K562 (cell line): ENCODE data around the gene SF3B3. TPM values are rescaled to one million over a fixed set of nuclear protein-coding genes. Genes with fewer than 3 reads are reported as not detected.
A peak's percentile ranks its signal among the peaks of the same experiment; 100 is the strongest.

Experiments
- ATF7 ChIP-seq: fragments of 450-650 bp; IDR thresholded peaks from 2 replicates; pipeline ENCODE4 v1.7.1; 2014; ENCODE audit warnings: mild to moderate bottlenecking, moderate library complexity
- FOXJ2 ChIP-seq: fragments of 200-800 bp; sonication (Bioruptor generic); IDR thresholded peaks from 2 replicates; pipeline ENCODE4 v1.6.1; 2016; ENCODE audit warnings: missing genetic modification characterization, missing compliant biosample characterization
- FOXK1 ChIP-seq: sonication (generic); formaldehyde crosslinking; IDR thresholded peaks from 2 replicates; pipeline ENCODE4 v1.8.0; 2022; ENCODE audit warnings: missing genetic modification reagents, mild to moderate bottlenecking, borderline replicate concordance
- KLF6 ChIP-seq: fragments of 250-450 bp; sonication (Bioruptor Pico); IDR thresholded peaks from 2 replicates; pipeline ENCODE4 v1.4.0; 2020; ENCODE audit warnings: mild to moderate bottlenecking, moderate library complexity, borderline replicate concordance
- MIER1 ChIP-seq: fragments of 450-650 bp; IDR thresholded peaks from 2 replicates; pipeline ENCODE4 v1.6.1; 2016; ENCODE audit warnings: antibody characterized with exemption, mild to moderate bottlenecking, low read depth
- MTA2 ChIP-seq: fragments of 450-650 bp; IDR thresholded peaks from 2 replicates; pipeline ENCODE4 v1.6.1; 2016; ENCODE audit warnings: low read depth
- NRF1 ChIP-seq, 2 experiments: fragments of 450-650 bp; IDR thresholded peaks in 1 of 2; conservative IDR thresholded peaks in 1 of 2; 2 replicates each; pipeline ENCODE4 v1.6.1; 2014; ENCODE audit warnings: mild to moderate bottlenecking in 2 of 2
- PHF21A ChIP-seq: fragments of 450-650 bp; IDR thresholded peaks from 2 replicates; pipeline ENCODE4 v1.6.1; 2017; ENCODE audit warnings: low read depth, borderline replicate concordance
- POLR2A ChIP-seq: fragments of 450-650 bp; conservative IDR thresholded peaks from 2 replicates; pipeline ENCODE4 v1.6.1; 2016
- STAG1 ChIP-seq: sonication (generic); formaldehyde crosslinking; IDR thresholded peaks from 2 replicates; pipeline ENCODE4 v1.5.0; 2020; ENCODE audit warnings: missing genetic modification reagents, borderline replicate concordance
- ZC3H8 ChIP-seq: fragments of 450-650 bp; IDR thresholded peaks from 2 replicates; pipeline ENCODE4 v1.6.1; 2017
- ZKSCAN8 ChIP-seq: fragments of 200-800 bp; sonication (Bioruptor generic); IDR thresholded peaks from 2 replicates; pipeline ENCODE4 v1.6.1; 2016; ENCODE audit warnings: missing genetic modification characterization, missing compliant biosample characterization
- ZNF212 ChIP-seq: fragments of 450-650 bp; formaldehyde crosslinking; IDR thresholded peaks from 2 replicates; pipeline ENCODE4 v1.4.0; 2020; ENCODE audit warnings: mild to moderate bottlenecking
- ZNF766 ChIP-seq: fragments of 200-800 bp; sonication (Bioruptor generic); conservative IDR thresholded peaks from 2 replicates; pipeline ENCODE4 v1.6.1; 2016; ENCODE audit warnings: missing genetic modification characterization, missing compliant biosample characterization
- polyA plus RNA-seq, 8 experiments: library from polyadenylated mRNA; depleted of rRNA in 4 of 8; stranded (reverse) in 5 of 8; unstranded in 3 of 8; fragments of >200 nt; fragmentation: Nextera tagmentation in 2 of 8; fragmentation: Illumina TruSeq in 1 of 8; extraction: Ambion mirVana in 2 of 8; extraction: Trizol in 1 of 8; gene quantifications; 2 replicates each; pipeline versions ENCODE4 v1.2.1 to v1.2.3, GENCODE V29; 2011 to 2014; ENCODE audit warnings: inconsistent platforms in 1 of 8, missing spikeins in 1 of 8
- total RNA-seq, 7 experiments: library from RNA; depleted of rRNA in 6 of 7; stranded (reverse); fragments of >200 nt in 6 of 7; fragmentation: Illumina TruSeq in 2 of 7; extraction: Trizol in 2 of 7; gene quantifications; 2 replicates each; pipeline versions ENCODE4 v1.2.1 to v1.2.3, GENCODE V29; 2011 to 2021; ENCODE audit warnings: low replicate concordance in 1 of 7
- TF ChIP-seq, protein P1 (sequence below), 2 experiments: fragments of 150-350 bp in 1 of 2; IDR thresholded peaks; 2 replicates each; pipeline ENCODE4 v1.6.1; 2012 to 2016; ENCODE audit warnings: low read depth in 2 of 2, low read length in 2 of 2, mild to moderate bottlenecking in 1 of 2, moderate library complexity in 1 of 2
- TF ChIP-seq, protein P2 (sequence below), 2 experiments: fragments of 450-650 bp in 1 of 2; IDR thresholded peaks; 2 replicates each; pipeline ENCODE4 v1.6.1; 2011 to 2017; ENCODE audit warnings: low read depth in 2 of 2, antibody characterized with exemption in 1 of 2, borderline replicate concordance in 1 of 2, low read length in 1 of 2, mild to moderate bottlenecking in 1 of 2, mixed read lengths in 1 of 2; ENCODE audit not compliant: control insufficient read depth in 1 of 2
- TF ChIP-seq, protein P3 (sequence below): fragments of 450-650 bp; IDR thresholded peaks from 2 replicates; pipeline ENCODE4 v1.6.1; 2017; ENCODE audit warnings: antibody characterized with exemption, mild to moderate bottlenecking

SF3B3 gene
- total and polyA plus RNA-seq, 9 of the 15 experiments (the other 6 are each of a cell fraction or from before 2014, with no cell fraction given): 98.9 to 546 (median 221) TPM

DNA sequence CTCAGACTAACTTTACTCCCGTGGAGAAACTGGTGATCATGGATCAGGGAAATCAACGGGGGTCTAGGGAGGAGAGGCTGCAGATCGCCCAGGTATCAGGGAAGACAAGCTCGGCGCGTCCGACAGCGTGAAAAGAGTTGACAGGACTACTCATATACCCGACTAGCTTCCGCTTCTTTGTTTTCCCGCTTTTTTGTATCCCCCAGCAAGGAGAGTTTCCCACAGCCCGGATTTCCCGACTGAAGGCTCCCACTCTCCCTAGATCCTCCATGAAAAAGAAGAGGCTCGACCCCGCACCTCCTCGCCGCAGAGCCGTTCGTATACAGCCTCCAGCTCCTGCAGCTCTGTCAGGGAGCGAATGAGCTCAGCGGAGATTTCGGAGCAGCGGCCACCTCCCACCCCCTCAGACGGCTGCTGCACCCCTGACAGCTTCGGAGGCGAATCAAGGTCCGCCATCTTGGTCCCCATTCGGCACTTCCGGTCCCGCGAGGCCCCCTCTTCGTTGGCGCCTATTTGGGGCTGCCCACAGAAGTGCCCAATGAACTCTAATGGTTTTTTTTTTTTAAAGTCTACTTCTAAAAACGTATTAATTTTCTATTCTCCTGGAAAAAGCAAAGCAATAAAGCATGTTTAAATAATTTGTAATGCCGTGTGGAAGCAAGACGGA is 407 bp upstream of the SF3B3 start, which contains the start of gene COG4 (continued):
- TF ChIP-seq, protein P1, sequence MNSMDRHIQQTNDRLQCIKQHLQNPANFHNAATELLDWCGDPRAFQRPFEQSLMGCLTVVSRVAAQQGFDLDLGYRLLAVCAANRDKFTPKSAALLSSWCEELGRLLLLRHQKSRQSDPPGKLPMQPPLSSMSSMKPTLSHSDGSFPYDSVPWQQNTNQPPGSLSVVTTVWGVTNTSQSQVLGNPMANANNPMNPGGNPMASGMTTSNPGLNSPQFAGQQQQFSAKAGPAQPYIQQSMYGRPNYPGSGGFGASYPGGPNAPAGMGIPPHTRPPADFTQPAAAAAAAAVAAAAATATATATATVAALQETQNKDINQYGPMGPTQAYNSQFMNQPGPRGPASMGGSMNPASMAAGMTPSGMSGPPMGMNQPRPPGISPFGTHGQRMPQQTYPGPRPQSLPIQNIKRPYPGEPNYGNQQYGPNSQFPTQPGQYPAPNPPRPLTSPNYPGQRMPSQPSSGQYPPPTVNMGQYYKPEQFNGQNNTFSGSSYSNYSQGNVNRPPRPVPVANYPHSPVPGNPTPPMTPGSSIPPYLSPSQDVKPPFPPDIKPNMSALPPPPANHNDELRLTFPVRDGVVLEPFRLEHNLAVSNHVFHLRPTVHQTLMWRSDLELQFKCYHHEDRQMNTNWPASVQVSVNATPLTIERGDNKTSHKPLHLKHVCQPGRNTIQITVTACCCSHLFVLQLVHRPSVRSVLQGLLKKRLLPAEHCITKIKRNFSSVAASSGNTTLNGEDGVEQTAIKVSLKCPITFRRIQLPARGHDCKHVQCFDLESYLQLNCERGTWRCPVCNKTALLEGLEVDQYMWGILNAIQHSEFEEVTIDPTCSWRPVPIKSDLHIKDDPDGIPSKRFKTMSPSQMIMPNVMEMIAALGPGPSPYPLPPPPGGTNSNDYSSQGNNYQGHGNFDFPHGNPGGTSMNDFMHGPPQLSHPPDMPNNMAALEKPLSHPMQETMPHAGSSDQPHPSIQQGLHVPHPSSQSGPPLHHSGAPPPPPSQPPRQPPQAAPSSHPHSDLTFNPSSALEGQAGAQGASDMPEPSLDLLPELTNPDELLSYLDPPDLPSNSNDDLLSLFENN (IDR thresholded peaks at IDR 0.05; ENCODE audit: low read depth in 2 of 2, low read length in 2 of 2): peak in 1 of 2 experiments; percentile 33; a peak in 1 of 4 replicates
- TF ChIP-seq PHF21A: no peak
- TF ChIP-seq STAG1 (CRISPR knock-in tag): no peak
- no peak for TF ChIP-seq KLF6 (CRISPR knock-in tag)
- TF ChIP-seq ZNF766 (CRISPR knock-in tag): peak; percentile 87
- TF ChIP-seq MTA2: no peak
- peak; percentile 93 for TF ChIP-seq POLR2A
- 0 out of 2 replicates have a peak, but pooled peaks have one; percentile 40 for TF ChIP-seq ATF7
- TF ChIP-seq FOXK1 (CRISPR knock-in tag): no peak
- TF ChIP-seq ZC3H8: no peak
- TF ChIP-seq, protein P2, sequence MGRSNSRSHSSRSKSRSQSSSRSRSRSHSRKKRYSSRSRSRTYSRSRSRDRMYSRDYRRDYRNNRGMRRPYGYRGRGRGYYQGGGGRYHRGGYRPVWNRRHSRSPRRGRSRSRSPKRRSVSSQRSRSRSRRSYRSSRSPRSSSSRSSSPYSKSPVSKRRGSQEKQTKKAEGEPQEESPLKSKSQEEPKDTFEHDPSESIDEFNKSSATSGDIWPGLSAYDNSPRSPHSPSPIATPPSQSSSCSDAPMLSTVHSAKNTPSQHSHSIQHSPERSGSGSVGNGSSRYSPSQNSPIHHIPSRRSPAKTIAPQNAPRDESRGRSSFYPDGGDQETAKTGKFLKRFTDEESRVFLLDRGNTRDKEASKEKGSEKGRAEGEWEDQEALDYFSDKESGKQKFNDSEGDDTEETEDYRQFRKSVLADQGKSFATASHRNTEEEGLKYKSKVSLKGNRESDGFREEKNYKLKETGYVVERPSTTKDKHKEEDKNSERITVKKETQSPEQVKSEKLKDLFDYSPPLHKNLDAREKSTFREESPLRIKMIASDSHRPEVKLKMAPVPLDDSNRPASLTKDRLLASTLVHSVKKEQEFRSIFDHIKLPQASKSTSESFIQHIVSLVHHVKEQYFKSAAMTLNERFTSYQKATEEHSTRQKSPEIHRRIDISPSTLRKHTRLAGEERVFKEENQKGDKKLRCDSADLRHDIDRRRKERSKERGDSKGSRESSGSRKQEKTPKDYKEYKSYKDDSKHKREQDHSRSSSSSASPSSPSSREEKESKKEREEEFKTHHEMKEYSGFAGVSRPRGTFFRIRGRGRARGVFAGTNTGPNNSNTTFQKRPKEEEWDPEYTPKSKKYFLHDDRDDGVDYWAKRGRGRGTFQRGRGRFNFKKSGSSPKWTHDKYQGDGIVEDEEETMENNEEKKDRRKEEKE (IDR thresholded peaks at IDR 0.05; ENCODE audit: borderline replicate concordance in 1 of 2, control insufficient read depth in 1 of 2, low read depth in 2 of 2, low read length in 1 of 2): no peak
- no peak for TF ChIP-seq ZKSCAN8 (CRISPR knock-in tag)
- TF ChIP-seq FOXJ2: peak; percentile 1; the same call in 1 of the 2 replicates
- TF ChIP-seq, protein P3, sequence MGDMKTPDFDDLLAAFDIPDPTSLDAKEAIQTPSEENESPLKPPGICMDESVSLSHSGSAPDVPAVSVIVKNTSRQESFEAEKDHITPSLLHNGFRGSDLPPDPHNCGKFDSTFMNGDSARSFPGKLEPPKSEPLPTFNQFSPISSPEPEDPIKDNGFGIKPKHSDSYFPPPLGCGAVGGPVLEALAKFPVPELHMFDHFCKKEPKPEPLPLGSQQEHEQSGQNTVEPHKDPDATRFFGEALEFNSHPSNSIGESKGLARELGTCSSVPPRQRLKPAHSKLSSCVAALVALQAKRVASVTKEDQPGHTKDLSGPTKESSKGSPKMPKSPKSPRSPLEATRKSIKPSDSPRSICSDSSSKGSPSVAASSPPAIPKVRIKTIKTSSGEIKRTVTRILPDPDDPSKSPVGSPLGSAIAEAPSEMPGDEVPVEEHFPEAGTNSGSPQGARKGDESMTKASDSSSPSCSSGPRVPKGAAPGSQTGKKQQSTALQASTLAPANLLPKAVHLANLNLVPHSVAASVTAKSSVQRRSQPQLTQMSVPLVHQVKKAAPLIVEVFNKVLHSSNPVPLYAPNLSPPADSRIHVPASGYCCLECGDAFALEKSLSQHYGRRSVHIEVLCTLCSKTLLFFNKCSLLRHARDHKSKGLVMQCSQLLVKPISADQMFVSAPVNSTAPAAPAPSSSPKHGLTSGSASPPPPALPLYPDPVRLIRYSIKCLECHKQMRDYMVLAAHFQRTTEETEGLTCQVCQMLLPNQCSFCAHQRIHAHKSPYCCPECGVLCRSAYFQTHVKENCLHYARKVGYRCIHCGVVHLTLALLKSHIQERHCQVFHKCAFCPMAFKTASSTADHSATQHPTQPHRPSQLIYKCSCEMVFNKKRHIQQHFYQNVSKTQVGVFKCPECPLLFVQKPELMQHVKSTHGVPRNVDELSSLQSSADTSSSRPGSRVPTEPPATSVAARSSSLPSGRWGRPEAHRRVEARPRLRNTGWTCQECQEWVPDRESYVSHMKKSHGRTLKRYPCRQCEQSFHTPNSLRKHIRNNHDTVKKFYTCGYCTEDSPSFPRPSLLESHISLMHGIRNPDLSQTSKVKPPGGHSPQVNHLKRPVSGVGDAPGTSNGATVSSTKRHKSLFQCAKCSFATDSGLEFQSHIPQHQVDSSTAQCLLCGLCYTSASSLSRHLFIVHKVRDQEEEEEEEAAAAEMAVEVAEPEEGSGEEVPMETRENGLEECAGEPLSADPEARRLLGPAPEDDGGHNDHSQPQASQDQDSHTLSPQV: no peak
- no peak for TF ChIP-seq MIER1
- no peak for TF ChIP-seq ZNF212 (CRISPR knock-in tag)
- TF ChIP-seq NRF1 (conservative IDR thresholded peaks at IDR 0.05 in 1 of 2, IDR thresholded peaks at IDR 0.05 in 1 of 2): 0 out of 4 replicates have a peak, but pooled peaks of 1 of the 2 experiments have one; percentile 26
